Mesothelial cell of epicardium (in vitro differentiated cells): ENCODE results near the gene TLE5. TPM values are rescaled to one million over a fixed set of nuclear protein-coding genes. Genes with fewer than 3 reads are reported as not detected.

Source experiments
- DNase-seq, 2 experiments: peaks; one replicate each; pipeline ENCODE4 v3.0.0; 2021; ENCODE audit warnings: low spot score in 2 of 2; ENCODE audit not compliant: unreplicated experiment in 2 of 2
- H3K27ac Mint-ChIP-seq: 2 replicates; pipeline ENCODE4 v1.8.0; 2021; ENCODE audit warnings: mixed read lengths
- H3K27me3 Mint-ChIP-seq: 2 replicates; pipeline ENCODE4 v1.8.0; 2021; ENCODE audit warnings: low read depth, mixed read lengths
- H3K36me3 Mint-ChIP-seq: 2 replicates; pipeline ENCODE4 v1.8.0; 2021; ENCODE audit warnings: mixed read lengths
- H3K4me1 Mint-ChIP-seq: 2 replicates; pipeline ENCODE4 v1.8.0; 2021; ENCODE audit warnings: mixed read lengths
- H3K4me3 Mint-ChIP-seq: 2 replicates; pipeline ENCODE4 v1.8.0; 2021; ENCODE audit warnings: mild to moderate bottlenecking, moderate library complexity, mixed read lengths
- H3K9me3 Mint-ChIP-seq: 2 replicates; pipeline ENCODE4 v1.8.0; 2021; ENCODE audit warnings: mixed read lengths
- CTCF ChIP-seq: fragments of 200-600 bp; sonication (generic); IDR thresholded peaks from one replicate; pipeline ENCODE4 v1.5.0; 2021; ENCODE audit warnings: antibody characterized with exemption; ENCODE audit not compliant: unreplicated experiment
- total RNA-seq: library from RNA; stranded (reverse); gene quantifications from 3 replicates; pipeline ENCODE4 v1.2.1, GENCODE V29; 2021

The TLE5 gene
- total RNA-seq, 1 donor from 2014 or later: 417 TPM

- Mint-ChIP-seq H3K27me3 (no peaks in the 10 kb centered on the region), H3K27ac (peak overlapping the region; percentile 87), H3K4me3 (peak overlapping the region; percentile 76), H3K36me3 (peaks cover 8% of the 10 kb centered on the region), H3K9me3 (no peaks in the 10 kb centered on the region), H3K4me1 (peaks cover 36% of the 10 kb centered on the region)
- TF ChIP-seq CTCF: no peak
- DNase-seq: no peak
Observed at GRCh38 chr19:3060857-3061181, 1.5 kb downstream of the TLE5 start.

DNA sequence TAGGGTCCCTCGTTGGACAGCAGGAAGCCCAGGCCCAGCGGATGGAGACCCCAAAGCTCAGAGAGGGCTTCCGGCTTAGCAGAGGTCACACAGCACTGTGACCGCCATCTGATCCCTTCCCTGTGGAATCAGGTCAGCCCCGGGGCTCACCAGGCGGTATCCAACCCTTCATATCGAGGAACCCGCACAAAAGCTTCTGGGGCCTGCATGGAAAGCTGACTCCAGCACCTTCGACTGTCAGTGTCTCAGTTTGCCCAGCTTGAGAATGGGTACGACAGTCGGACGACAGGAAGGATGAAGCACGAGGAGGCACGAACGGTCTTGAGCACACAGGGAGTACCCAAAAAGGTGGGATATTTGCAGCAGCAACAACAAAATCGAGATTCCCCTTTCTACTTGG lies 2.6 kb downstream of the TLE5 start:
- no peak for TF ChIP-seq CTCF
- peaks cover 14% of the 10 kb centered on the region for H3K36me3 Mint-ChIP-seq
- peak overlapping the region; percentile 76 for H3K4me3 Mint-ChIP-seq
- no peaks in the 10 kb centered on the region for H3K9me3 Mint-ChIP-seq
- no peaks in the 10 kb centered on the region for H3K27me3 Mint-ChIP-seq
- DNase-seq: no peak
- H3K27ac Mint-ChIP-seq: peak overlapping the region; percentile 21
- H3K4me1 Mint-ChIP-seq: peaks cover 43% of the 10 kb centered on the region

- no peak for TF ChIP-seq CTCF
- H3K9me3 Mint-ChIP-seq: no peaks in the 10 kb centered on the region
- no peak overlapping the region for H3K27ac Mint-ChIP-seq
- H3K27me3 Mint-ChIP-seq: no peaks in the 10 kb centered on the region
- no peak overlapping the region for H3K4me3 Mint-ChIP-seq
- peaks cover 17% of the 10 kb centered on the region for H3K36me3 Mint-ChIP-seq
- H3K4me1 Mint-ChIP-seq: peaks cover 47% of the 10 kb centered on the region
- no peak for DNase-seq
Observed at GRCh38 chr19:3058821-3059314, 3.4 kb downstream of the TLE5 start.

DNA sequence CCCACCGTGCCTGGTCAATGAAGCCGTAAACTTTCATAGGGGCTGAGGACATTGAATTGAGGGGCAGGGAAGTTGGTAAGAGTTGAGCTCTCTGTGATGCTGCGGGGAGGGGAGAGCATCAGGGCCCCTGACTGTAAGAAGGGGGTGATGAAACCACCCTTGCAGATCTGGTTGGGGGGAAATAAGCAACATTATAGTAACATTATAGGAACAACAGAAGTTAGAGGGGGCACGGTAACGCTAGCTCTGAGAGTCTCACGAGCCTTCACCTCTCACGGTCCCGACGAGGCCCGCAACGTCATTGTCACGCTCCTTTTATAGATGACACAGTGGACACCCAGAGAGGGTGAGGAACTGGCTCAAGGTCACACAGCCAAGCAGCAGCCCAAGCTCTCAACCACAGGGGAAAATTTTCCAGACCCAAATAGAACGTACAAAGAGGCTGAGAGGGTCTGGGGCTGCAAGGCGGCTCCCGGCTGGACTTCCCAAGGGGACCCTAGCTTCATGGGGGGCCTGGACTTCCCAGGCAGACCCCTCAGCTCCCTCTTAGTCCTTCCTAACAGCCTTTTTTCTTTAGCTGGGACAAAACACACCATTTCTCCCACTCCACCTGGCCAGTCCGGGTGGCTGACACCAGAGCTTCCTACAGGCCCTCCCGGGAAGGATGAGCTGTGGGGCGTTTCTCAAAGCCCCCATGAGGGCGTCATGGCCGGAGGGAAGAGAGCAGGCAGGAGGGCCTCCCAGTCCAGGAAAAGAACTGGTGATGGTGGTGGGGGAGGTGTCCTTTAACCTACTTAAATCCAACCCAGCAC lies 4.1 kb downstream of the TLE5 start:
- no peak for TF ChIP-seq CTCF
- peaks cover 47% of the 10 kb centered on the region for H3K4me1 Mint-ChIP-seq
- peaks cover 17% of the 10 kb centered on the region for H3K36me3 Mint-ChIP-seq
- H3K27ac Mint-ChIP-seq: peak overlapping the region; percentile 84
- peak overlapping the region; percentile 22 for H3K4me3 Mint-ChIP-seq
- no peaks in the 10 kb centered on the region for H3K9me3 Mint-ChIP-seq
- H3K27me3 Mint-ChIP-seq: no peaks in the 10 kb centered on the region
- no peak for DNase-seq

DNA sequence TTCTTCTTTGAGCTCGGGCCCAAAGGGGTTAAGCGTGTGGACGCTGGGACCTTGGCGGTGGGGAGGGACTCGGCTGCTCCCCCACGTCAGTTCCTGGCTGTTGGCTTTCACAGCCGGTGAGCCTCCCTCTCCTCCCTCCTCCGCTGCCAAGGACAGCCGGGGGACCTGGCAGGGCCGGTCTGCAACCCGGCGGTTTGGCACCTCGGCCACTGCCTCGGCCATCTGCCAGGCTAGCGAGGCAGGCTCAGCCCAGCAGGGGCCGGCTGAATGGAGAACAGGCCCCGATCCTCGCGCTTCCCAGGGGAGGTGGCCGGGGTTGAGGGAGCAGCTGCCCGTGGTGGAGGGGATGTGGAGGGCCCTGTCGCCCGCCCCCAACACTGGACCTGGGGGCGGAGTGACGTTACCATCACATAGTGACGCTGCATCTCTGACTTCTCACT lies 5.0 kb downstream of the TLE5 start:
- TF ChIP-seq CTCF: no peak
- DNase-seq: no peak
- Mint-ChIP-seq H3K36me3 (peaks cover 17% of the 10 kb centered on the region), H3K9me3 (no peaks in the 10 kb centered on the region), H3K4me3 (peak overlapping the region; percentile 13), H3K4me1 (peaks cover 45% of the 10 kb centered on the region), H3K27me3 (no peaks in the 10 kb centered on the region), H3K27ac (peak overlapping the region; percentile 84)
